ENCODE measurements around the gene CCDC80. TPM values are rescaled to one million over a fixed set of nuclear protein-coding genes. Genes with fewer than 3 reads are reported as not detected.

Gene CCDC80
- total and polyA plus RNA-seq, 2 of the 4 experiments (the other 2 are of a cell fraction), result 387 to 418 TPM

- Histone ChIP-seq H4K91ac (ENCODE audit: insufficient read depth, low read depth, low read length) (no peak overlapping the region), H3K9me3 (ENCODE audit: control insufficient read depth, insufficient read depth, low read length) (no peaks in the 10 kb centered on the region), H3K14ac (replicated peaks; ENCODE audit: low read depth, low read length) (no peak overlapping the region), H3K9me1 (ENCODE audit: insufficient read depth, low read length) (peaks cover 9% of the 10 kb centered on the region), H2AK5ac (ENCODE audit: low read depth, low read length) (no peak overlapping the region), H4K5ac (ENCODE audit: low read depth, low read length) (no peak overlapping the region), H3K4me2 (ENCODE audit: low read depth, low read length) (no peak overlapping the region), H2BK120ac (ENCODE audit: low read depth, low read length) (no peak overlapping the region), H3K4me3 (ENCODE audit: insufficient read depth, low read depth, low read length) (no peak overlapping the region), H3K56ac (ENCODE audit: extremely low read depth, insufficient read depth, low read length) (no peak overlapping the region), H3K27ac (ENCODE audit: insufficient read depth, low read length) (no peak overlapping the region), H3K36me3 (ENCODE audit: control insufficient read depth, insufficient read depth, low read length) (peaks cover 11% of the 10 kb centered on the region), H3K9ac (ENCODE audit: low read depth, low read length) (no peak overlapping the region), H3K27me3 (ENCODE audit: control insufficient read depth, insufficient read depth, low read length) (no peaks in the 10 kb centered on the region), H2BK15ac (ENCODE audit: low read depth, low read length) (no peak overlapping the region), H3K4ac (ENCODE audit: low read depth, low read length) (no peak overlapping the region), H3K79me1 (ENCODE audit: low read depth in 1 of 2, low read length in 2 of 2) (peaks cover 13 to 16% of the 10 kb centered on the region in 2 experiments), H3K4me1 (ENCODE audit: control insufficient read depth, insufficient read depth, low read length) (peaks cover 2% of the 10 kb centered on the region), H2AFZ (replicated peaks; ENCODE audit: low read length, poor library complexity) (no peak overlapping the region), H4K8ac (ENCODE audit: low read depth in 2 of 2, low read length in 2 of 2) (no peak overlapping the region), H3K23ac (ENCODE audit: low read depth, low read length) (peak overlapping the region; percentile 2; the same call in 1 of the 2 replicates), H4K20me1 (ENCODE audit: insufficient read depth, low read length) (peaks cover 2% of the 10 kb centered on the region; the same call in 1 of the 2 replicates), H3K18ac (ENCODE audit: low read depth, low read length) (no peak overlapping the region), H2BK5ac (ENCODE audit: low read depth, low read length, poor library complexity, severe bottlenecking) (no peak overlapping the region), H2BK20ac (ENCODE audit: low read depth, low read length) (no peak overlapping the region), H2AK9ac (replicated peaks; ENCODE audit: low read depth, low read length, poor library complexity) (no peak overlapping the region)
- POLR2A ChIA-PET (ENCODE audit: unreplicated experiment), result no interaction called here
- CTCF ChIA-PET, result no interaction called here
- in situ Hi-C loops (cut with MboI; ENCODE audit: low sequenced_read_pairs) (loop anchor here (25.0 kb wide), 1 partner anchor 660 kb away; no protein-coding TSS in a partner anchor), intact Hi-C loops (cut with micrococcal nuclease) (no loop called here), dilution Hi-C loops (cut with HindIII; ENCODE audit: low sequenced_read_pairs, unreplicated experiment) (no loop called here)
- DNase-seq (no peak), ATAC-seq (ENCODE audit: low read depth) (no peak)
- BruUV-seq (replicated peaks), result no TSS peak
- 100% methylated on average over 1 of the region's 4 CpGs; no CpG with 5 or more reads in 1 of the 2 experiments for WGBS, 2 experiments (ENCODE audit: extremely low coverage in 2 of 2, insufficient read length in 1 of 2)
- TF ChIP-seq CTCF (conservative IDR thresholded peaks at IDR 0.05; ENCODE audit: low read depth, low read length), result no peak
These were observed 13.5 kb downstream of the CCDC80 start for GRCh38 chr3:112627419-112627818.

Data from IMR-90 (cell line).